ENCODE data around the gene BABAM2. TPM values are rescaled to one million over a fixed set of nuclear protein-coding genes. Genes with fewer than 3 reads are reported as not detected.

The BABAM2 gene
- total RNA-seq, 4 donors from 2014 or later, result 24.3 to 46.1 (median 44.5) TPM

DNA sequence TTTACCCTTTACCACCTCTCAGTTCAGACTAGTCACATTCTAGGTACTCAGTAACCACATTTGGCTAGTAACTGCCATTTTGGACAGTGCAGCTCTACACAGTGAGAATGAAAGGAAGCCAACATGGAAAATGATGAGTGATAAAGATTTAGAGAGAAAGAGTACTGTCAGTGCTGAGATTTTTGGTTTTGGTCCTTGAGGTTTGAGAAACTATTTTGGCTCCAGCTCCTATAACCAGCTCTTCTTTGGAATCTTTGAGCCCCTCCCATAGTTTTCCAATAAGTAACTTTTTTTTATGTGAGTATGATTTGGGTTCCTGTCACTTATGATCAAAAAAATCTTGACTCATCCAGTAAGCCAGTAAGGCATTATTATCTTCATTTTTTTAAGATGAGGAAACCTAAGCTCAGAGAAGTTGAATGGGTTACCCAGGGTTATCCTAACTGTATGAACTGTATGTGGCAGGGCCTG, 173.0 kb downstream of the BABAM2 start:
- TF ChIP-seq EP300 (IDR thresholded peaks at IDR 0.05) (no peak), POLR2A (IDR thresholded peaks at IDR 0.05) (no peak)
- TF ChIP-seq, protein P1, sequence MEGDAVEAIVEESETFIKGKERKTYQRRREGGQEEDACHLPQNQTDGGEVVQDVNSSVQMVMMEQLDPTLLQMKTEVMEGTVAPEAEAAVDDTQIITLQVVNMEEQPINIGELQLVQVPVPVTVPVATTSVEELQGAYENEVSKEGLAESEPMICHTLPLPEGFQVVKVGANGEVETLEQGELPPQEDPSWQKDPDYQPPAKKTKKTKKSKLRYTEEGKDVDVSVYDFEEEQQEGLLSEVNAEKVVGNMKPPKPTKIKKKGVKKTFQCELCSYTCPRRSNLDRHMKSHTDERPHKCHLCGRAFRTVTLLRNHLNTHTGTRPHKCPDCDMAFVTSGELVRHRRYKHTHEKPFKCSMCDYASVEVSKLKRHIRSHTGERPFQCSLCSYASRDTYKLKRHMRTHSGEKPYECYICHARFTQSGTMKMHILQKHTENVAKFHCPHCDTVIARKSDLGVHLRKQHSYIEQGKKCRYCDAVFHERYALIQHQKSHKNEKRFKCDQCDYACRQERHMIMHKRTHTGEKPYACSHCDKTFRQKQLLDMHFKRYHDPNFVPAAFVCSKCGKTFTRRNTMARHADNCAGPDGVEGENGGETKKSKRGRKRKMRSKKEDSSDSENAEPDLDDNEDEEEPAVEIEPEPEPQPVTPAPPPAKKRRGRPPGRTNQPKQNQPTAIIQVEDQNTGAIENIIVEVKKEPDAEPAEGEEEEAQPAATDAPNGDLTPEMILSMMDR (IDR thresholded peaks at IDR 0.05), result no peak
- Histone ChIP-seq H3K27ac (no peak overlapping the region), H3K4me1 (no peaks in the 10 kb centered on the region), H3K36me3 (peaks cover 0 to 5% (median 0%) of the 10 kb centered on the region in 3 donors), H3K9me3 (no peaks in the 10 kb centered on the region), H3K4me3 (no peak overlapping the region), H3K27me3 (no peaks in the 10 kb centered on the region)
- DNase-seq (ENCODE audit: low spot score in 2 of 2), result no peak

- DNase-seq (ENCODE audit: low spot score in 2 of 2), result no peak
- Histone ChIP-seq H3K27ac (no peak overlapping the region), H3K4me1 (peaks cover 0 to 4% (median 0%) of the 10 kb centered on the region in 4 donors), H3K36me3 (peaks cover 0 to 5% (median 0%) of the 10 kb centered on the region in 3 donors), H3K4me3 (no peak overlapping the region), H3K27me3 (no peaks in the 10 kb centered on the region), H3K9me3 (no peaks in the 10 kb centered on the region)
- 76 to 83% methylated on average over 1 of the region's 1 CpG for WGBS, 2 donors
- TF ChIP-seq, protein P1 (IDR thresholded peaks at IDR 0.05), result no peak
- no peak for TF ChIP-seq EP300 (IDR thresholded peaks at IDR 0.05)
- TF ChIP-seq POLR2A (IDR thresholded peaks at IDR 0.05), result no peak
Measured at GRCh38 chr2:28067602-28068001, 177.1 kb downstream of the BABAM2 start.

GRCh38 chr2:28068088-28068487, 177.6 kb downstream of the BABAM2 start:
- Histone ChIP-seq H3K4me1 (peaks cover 0 to 4% (median 0%) of the 10 kb centered on the region in 4 donors), H3K36me3 (peaks cover 0 to 5% (median 0%) of the 10 kb centered on the region in 3 donors), H3K27me3 (no peaks in the 10 kb centered on the region), H3K4me3 (no peak overlapping the region), H3K9me3 (no peaks in the 10 kb centered on the region), H3K27ac (no peak overlapping the region)
- no peak for DNase-seq (ENCODE audit: low spot score in 2 of 2)
- TF ChIP-seq, protein P1 (IDR thresholded peaks at IDR 0.05), result no peak
- TF ChIP-seq POLR2A (IDR thresholded peaks at IDR 0.05), result no peak
- no peak for TF ChIP-seq EP300 (IDR thresholded peaks at IDR 0.05)
- WGBS, 2 donors, result 37 to 52% methylated on average over 2 of the region's 2 CpGs

DNA sequence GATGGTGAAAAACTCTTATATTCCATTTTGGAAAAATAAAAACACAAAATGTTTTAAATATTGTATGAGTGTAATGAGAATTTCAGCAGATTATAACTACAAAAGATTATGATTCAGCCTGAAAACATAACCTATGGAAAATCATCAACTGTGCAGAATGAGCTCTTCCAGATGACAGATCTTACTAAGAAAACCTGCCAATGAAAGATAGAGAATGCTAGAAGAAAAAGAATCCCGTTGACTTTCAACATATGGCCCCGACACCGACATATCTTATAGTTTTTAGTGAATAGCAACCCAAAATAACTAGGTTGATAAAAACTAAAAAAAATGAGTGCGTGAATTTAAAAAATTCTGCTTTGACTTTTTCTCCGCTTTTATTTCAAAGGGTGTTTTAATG, 178.0 kb downstream of the BABAM2 start:
- Histone ChIP-seq H3K36me3 (peaks cover 0 to 5% (median 0%) of the 10 kb centered on the region in 3 donors), H3K4me3 (no peak overlapping the region)
- TF ChIP-seq EP300 (IDR thresholded peaks at IDR 0.05) (no peak), POLR2A (IDR thresholded peaks at IDR 0.05) (no peak)

DNA sequence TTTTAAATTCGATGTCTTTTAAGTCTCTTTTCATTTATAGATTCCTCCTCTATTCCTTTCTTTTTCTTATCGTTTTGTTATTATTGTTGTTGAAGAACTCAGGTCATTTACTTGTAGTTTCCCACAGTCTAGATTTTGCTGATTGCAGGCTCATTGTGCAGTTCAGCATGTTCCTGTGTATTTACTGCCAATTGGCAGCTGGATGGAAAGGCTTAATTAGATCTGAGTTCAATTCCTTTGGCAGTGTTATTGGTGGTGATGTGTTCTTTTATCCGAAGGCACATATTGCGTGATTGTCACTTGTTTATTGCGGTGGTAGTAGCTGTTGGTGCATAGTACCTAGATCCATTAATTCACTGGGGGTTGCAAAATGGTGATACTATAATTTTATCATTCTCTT, 180.7 kb downstream of the BABAM2 start:
- no peaks in the 10 kb centered on the region for H3K27me3 ChIP-seq
- no peak for DNase-seq (ENCODE audit: low spot score in 2 of 2)
- H3K9me3 ChIP-seq, result no peaks in the 10 kb centered on the region
- no peak overlapping the region for H3K4me3 ChIP-seq
- peaks cover 0 to 4% (median 0%) of the 10 kb centered on the region in 4 donors for H3K4me1 ChIP-seq
- WGBS, 2 donors, result 64 to 66% methylated on average over 5 of the region's 5 CpGs
- no peak overlapping the region for H3K27ac ChIP-seq
- H3K36me3 ChIP-seq, result peaks cover 0 to 5% (median 0%) of the 10 kb centered on the region in 3 donors
- TF ChIP-seq EP300 (IDR thresholded peaks at IDR 0.05), result no peak
- TF ChIP-seq, protein P1 (IDR thresholded peaks at IDR 0.05), result no peak
- TF ChIP-seq POLR2A (IDR thresholded peaks at IDR 0.05), result no peak

More for the DNA sequence above, 178.0 kb downstream of the BABAM2 start:
- H3K4me1 ChIP-seq, result peaks cover 0 to 4% (median 0%) of the 10 kb centered on the region in 4 donors
- H3K27me3 ChIP-seq, result no peaks in the 10 kb centered on the region
- DNase-seq (ENCODE audit: low spot score in 2 of 2), result no peak
- 86 to 88% methylated on average over 5 of the region's 5 CpGs for WGBS, 2 donors
- no peak overlapping the region for H3K27ac ChIP-seq
- H3K9me3 ChIP-seq, result no peaks in the 10 kb centered on the region
